GM18520 (cell line): ENCODE results near the gene BCAT1.
"Not testable (repeated sequence)": the region's sequence is repeated elsewhere in the genome, so short reads cannot be mapped to it uniquely, and the experiment has no call there.

Experiments
- ATAC-seq: cut with Tn5 transposase; IDR thresholded peaks from one replicate; pipeline ENCODE4 v1.9.1; 2021; ENCODE audit not compliant: unreplicated experiment

Gene BCAT1

GRCh38 chr12:24820872-24821271 is 128.0 kb downstream of the BCAT1 start:
- ATAC-seq, result no peak

- no peak for ATAC-seq
Observed at GRCh38 chr12:24818351-24818750, 130.6 kb downstream of the BCAT1 start.

- peak; percentile 23 for ATAC-seq
Observed at GRCh38 chr12:24815114-24815423, 133.8 kb downstream of the BCAT1 start.

GRCh38 chr12:24814379-24815113 is 134.4 kb downstream of the BCAT1 start:
- peak; percentile 68 for ATAC-seq

- no peak for ATAC-seq
Observed at GRCh38 chr12:24810378-24810777, 138.5 kb downstream of the BCAT1 start.

GRCh38 chr12:24809306-24809705 is 139.6 kb downstream of the BCAT1 start:
- not testable (repeated sequence) for ATAC-seq

DNA sequence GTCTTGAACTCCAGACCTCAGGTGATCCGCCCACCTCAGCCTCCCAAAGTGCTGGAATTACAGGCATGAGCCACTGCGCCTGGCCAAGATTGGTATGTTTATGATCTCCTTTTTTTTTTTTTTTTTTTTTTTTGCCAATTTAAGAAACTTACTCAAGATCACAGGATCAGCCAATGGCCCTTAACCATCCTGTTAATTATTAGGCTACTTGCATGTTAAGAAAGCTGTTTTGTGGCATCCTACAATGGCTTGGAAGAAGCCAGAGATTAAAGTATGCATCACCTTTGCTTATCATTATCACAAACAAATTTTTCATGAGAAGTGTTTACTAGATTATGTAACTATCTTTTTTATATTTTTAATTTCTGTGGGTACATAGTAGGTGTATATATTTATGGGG is 140.2 kb downstream of the BCAT1 start:
- ATAC-seq, result no peak

- ATAC-seq, result no peak
Observed at GRCh38 chr12:24806386-24806785, 142.5 kb downstream of the BCAT1 start.

DNA sequence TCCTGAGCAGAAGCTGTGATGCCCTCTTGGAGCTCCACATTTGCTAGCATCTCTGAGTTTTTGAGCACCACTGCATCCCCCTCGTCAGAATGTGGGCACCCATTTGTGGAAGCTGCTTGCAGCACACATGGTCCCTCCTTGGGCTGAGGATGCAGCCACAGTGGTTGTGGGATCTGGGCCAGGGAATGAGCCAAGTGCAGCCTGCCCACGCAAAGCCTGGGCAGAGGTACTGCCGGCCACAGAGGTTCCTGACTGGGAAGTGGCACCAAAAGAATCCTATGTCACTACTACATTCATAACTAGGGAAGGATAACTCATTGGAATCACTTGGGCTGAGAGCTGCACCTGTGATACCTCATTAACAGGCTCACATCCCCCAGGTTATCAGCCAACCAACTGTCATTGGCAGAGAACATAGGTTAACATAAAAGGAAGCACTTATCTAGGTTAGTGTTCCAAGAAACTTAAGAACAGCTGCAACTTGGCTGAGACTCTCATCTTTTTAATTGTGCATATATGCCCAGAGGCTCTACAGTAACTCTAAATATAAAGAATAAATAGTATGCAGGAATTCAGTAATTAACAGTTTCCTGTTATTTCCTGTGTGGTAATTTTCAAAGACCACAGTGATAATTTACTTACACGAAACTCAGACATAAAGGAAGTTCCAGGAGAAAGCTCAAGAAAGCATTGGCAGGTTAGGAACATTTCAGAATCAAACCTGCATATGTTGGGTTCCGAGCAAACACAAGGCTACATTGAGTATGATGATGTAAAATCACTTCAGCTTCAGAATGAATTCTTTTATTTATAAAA is 145.3 kb downstream of the BCAT1 start:
- no peak for ATAC-seq

GRCh38 chr12:24798335-24798734 is 150.6 kb downstream of the BCAT1 start:
- ATAC-seq, result peak; percentile 46

DNA sequence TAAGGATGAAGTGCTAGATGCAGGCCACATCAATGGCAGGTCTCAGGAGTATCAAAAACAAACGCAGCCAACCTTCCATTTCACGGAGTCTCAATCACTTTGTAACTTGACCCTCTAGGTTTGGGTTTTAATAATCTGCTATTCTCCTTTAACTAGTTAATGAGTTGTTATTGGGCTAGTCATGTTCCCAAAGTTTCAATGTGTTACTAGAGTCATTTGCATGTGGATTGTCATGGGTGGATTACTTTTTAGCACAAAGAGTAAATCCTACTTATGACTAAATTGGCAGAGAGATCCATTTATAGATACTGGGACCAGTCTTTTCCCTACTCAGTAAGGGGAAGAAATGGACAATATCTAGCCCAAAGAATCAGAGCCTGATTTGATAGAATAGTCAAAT is 151.0 kb downstream of the BCAT1 start:
- ATAC-seq, result no peak

DNA sequence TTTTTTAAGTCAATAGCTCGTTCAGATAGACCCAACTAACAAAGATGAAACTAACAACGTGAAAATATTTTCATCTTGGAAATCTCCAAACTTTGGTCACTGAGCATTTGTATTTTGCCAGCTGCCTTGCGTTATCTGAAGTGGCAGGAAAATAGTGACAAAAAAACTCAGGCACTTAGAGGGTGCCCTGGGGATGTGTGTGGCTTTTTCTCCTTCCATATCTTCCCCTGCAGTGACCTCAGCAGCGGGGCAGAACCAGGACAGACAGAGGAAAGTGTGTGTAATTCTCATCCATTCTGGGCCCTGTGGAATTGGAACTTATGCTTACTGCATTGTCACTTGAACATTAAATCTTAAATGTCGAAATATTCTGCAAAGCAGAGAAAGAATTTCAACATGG is 152.0 kb downstream of the BCAT1 start:
- no peak for ATAC-seq

DNA sequence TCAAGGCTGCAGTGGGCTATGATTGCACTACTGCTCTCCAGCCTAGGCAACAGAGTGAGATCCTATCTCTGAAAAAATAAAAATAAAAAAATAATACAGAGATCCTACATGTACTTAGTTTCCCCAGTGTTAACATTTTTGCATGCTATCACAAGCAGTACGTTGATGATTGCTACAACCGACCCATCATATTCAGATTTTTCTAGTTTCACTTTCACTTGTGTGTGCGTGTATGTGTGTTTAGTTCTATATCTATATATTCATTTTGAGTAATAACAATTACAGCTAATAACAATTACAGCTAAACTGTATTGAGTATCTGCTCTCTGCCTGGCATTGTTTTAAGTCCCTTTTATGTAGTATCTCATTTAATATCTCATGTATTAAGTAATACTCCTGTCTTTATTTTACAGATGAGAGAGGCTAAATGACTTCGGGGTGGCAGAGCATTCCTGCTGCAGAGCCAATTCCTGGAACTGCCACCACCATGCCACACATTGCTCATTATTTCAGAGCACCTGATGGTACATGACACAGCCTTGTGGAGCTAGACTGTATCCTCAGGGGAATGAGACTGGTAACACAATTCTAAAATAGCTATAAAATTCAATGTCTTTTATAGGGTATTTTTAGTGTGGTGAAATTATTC is 153.1 kb downstream of the BCAT1 start:
- ATAC-seq, result no peak

DNA sequence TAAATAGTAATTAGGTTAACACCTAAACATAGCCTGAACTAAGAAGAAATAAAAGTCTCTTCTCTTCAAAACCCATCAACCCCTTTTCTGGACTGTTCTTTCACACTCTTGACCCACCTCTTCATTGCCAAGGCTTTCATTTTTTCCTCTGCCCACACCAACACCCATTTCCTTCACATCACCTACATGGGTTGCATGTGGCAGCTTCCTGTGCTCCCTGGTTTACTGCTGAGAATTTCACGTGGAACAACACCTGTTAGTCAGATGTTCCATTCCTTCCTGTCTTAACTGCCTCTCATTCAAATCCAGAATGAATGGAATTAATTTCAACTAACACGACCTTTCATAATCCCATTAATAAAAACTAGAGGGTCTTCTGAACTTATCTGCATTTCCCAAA is 157.3 kb downstream of the BCAT1 start:
- ATAC-seq, result no peak

- no peak for ATAC-seq
Observed at GRCh38 chr12:24788886-24789285, 160.0 kb downstream of the BCAT1 start.

- ATAC-seq, result no peak
Observed at GRCh38 chr12:24780697-24781368, 168.1 kb downstream of the BCAT1 start.

GRCh38 chr12:24778486-24779304 is 170.2 kb downstream of the BCAT1 start:
- ATAC-seq, result peak; percentile 66

GRCh38 chr12:24777359-24777758 is 171.5 kb downstream of the BCAT1 start:
- no peak for ATAC-seq

GRCh38 chr12:24776861-24777260 is 172.0 kb downstream of the BCAT1 start:
- no peak for ATAC-seq

DNA sequence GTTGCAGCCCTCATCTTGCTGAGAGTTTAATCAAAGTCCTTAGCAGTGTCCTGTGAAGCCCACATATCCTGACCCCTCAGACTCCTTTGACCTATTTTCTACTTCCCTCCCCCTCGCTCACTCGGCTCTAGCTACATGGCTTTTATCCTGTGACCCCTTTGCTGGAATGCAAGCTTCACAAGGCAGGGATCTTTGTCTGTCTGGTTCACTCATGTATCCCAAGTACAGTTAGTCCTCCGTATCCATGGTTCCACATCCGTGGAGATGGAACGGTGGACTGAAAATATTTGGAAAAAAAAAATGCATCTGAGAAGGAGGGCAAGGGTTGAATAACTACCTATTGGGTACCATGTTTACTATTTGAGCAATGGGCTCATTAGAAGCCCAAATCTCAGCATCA is 173.8 kb downstream of the BCAT1 start:
- ATAC-seq, result no peak

DNA sequence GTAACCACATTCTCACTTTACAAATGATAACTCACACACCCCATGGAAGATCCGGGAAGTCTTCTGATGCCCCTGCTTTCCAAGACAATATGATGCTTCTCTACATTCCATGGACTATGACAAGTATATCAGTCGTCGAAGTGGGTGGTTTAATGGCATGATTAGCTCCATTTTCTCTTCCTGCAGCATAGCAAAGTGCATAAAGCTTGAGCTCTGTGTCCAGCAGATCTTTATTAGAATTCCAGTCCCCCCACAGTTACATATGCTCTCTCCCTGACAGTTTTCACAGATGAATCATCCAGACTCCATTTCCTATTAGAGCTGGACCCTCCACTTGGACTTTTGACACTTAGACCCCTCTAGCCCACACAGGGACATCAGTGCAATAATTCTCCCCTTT is 174.9 kb downstream of the BCAT1 start:
- ATAC-seq, result no peak
